IPS-20b (cell line): ENCODE results near the gene OPCML.

Experiments used
- H3K27ac ChIP-seq: one replicate; pipeline ENCODE4 v1.5.1; 2013; ENCODE audit warnings: low read length
- H3K27me3 ChIP-seq: 2 replicates; pipeline ENCODE4 v1.6.1; 2013; ENCODE audit warnings: mild to moderate bottlenecking, low read length, inconsistent platforms; ENCODE audit not compliant: insufficient read depth
- H3K36me3 ChIP-seq: 2 replicates; pipeline ENCODE4 v1.6.1; 2013; ENCODE audit warnings: low read depth, mild to moderate bottlenecking, inconsistent platforms, low read length, moderate library complexity; ENCODE audit not compliant: insufficient read depth
- H3K4me1 ChIP-seq: 2 replicates; pipeline ENCODE4 v1.6.1; 2013; ENCODE audit warnings: mild to moderate bottlenecking, control low read depth, inconsistent platforms, low read length, moderate library complexity; ENCODE audit not compliant: insufficient read depth
- H3K4me3 ChIP-seq: 2 replicates; pipeline ENCODE4 v1.5.1; 2013; ENCODE audit warnings: mild to moderate bottlenecking, low read length, inconsistent platforms
- H3K9ac ChIP-seq: 2 replicates; pipeline ENCODE4 v1.6.1; 2013; ENCODE audit warnings: low read depth, mild to moderate bottlenecking, inconsistent platforms, low read length, moderate library complexity
- H3K9me3 ChIP-seq: 2 replicates; pipeline ENCODE4 v1.6.1; 2013; ENCODE audit warnings: mild to moderate bottlenecking, low read depth, low read length, inconsistent platforms; ENCODE audit not compliant: insufficient read depth

OPCML gene

GRCh38 chr11:133266986-133267385 is 265.3 kb downstream of the OPCML start:
- no peak overlapping the region for H3K27ac ChIP-seq
- no peaks in the 10 kb centered on the region for H3K36me3 ChIP-seq
- H3K4me3 ChIP-seq = no peak overlapping the region
- no peaks in the 10 kb centered on the region for H3K4me1 ChIP-seq
- no peaks in the 10 kb centered on the region for H3K9me3 ChIP-seq
- H3K27me3 ChIP-seq = no peaks in the 10 kb centered on the region
- H3K9ac ChIP-seq = no peak overlapping the region

DNA sequence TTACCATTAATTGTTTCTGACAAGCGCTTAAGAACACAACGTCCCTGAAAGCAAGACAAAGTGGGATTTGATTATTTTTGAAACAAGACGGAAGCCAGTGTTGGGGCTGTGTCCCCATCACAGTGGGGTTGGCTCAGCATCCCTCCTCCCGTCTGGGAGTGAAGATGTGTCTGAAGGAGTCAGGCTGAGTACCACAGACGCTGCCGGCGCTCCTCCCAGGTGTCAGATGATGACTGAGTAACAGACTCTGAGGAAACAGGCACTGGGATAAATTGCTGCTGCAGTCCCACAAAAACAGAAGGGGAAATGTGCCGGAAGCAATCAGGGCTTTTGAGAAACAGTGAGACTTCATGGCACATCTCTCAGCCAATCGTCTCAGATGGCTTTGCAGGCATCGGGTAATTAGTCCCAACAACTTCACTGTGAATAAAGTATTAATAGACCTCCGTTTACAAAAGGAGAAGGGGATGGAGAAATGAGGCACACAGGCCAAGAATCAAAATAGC is 266.7 kb downstream of the OPCML start:
- no peaks in the 10 kb centered on the region for H3K4me1 ChIP-seq
- no peak overlapping the region for H3K27ac ChIP-seq
- H3K4me3 ChIP-seq = no peak overlapping the region
- no peaks in the 10 kb centered on the region for H3K9me3 ChIP-seq
- no peaks in the 10 kb centered on the region for H3K27me3 ChIP-seq
- no peak overlapping the region for H3K9ac ChIP-seq
- no peaks in the 10 kb centered on the region for H3K36me3 ChIP-seq

DNA sequence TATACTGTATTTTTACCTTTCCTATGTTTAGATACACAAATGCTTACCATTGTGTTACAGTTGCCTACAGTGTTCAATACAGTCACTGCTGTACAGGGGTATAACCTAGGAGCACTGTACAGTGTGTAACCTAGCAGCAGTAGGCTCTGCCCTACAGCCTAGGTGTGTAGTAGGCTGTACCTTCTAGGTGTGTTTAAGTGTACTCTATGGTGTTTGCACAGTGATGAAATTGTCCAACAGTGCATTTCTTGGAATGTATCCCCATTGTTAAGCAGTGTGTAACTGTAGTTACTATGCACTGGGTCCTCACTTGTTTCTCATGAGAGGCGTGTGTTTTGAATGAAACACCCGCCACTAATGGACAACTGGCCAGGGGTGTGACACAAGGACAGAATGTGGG is 269.0 kb downstream of the OPCML start:
- no peaks in the 10 kb centered on the region for H3K4me1 ChIP-seq
- no peaks in the 10 kb centered on the region for H3K9me3 ChIP-seq
- no peak overlapping the region for H3K27ac ChIP-seq
- no peak overlapping the region for H3K4me3 ChIP-seq
- H3K27me3 ChIP-seq = no peaks in the 10 kb centered on the region
- H3K9ac ChIP-seq = no peak overlapping the region
- no peaks in the 10 kb centered on the region for H3K36me3 ChIP-seq

DNA sequence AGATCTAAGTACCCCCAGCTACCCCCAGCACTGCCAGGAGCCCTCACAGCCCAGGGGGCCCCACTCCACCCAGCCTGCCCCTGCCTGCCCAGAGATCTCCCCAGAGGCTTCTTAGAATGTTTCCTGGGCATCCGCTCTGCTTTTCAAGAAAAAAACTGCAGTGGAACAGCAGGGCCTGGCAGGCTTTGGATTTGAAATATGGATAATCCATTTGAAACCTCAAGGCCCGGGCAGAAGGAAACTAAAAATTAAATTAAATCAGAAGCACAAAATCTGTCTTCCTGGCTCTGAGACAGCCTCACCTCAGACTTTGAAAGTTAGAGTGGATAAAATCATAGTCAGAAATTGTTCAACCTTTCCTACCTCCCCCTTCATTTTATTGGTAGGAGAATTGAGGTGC is 273.6 kb downstream of the OPCML start:
- H3K9me3 ChIP-seq = no peaks in the 10 kb centered on the region
- no peak overlapping the region for H3K27ac ChIP-seq
- H3K9ac ChIP-seq = no peak overlapping the region
- H3K36me3 ChIP-seq = no peaks in the 10 kb centered on the region
- H3K27me3 ChIP-seq = no peaks in the 10 kb centered on the region
- no peaks in the 10 kb centered on the region for H3K4me1 ChIP-seq
- H3K4me3 ChIP-seq = no peak overlapping the region

DNA sequence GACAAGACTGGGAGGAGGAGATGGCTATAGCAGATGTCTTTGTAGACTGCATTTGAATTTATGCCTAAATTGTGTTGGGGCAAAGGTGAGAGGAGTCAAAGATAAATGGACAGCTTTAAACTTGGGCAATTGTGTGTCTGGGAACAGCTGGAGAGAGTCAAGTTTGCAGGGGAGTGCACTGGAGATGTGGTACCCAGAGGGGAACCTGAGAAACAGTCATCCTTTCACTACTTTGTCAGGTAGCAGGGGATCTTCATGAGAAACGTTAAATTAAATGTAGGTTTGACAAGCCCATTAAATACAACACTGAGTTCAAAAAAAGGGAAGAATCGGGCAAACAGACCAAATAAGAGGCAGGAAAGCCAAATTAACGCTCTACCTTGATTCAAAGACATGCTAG is 277.7 kb downstream of the OPCML start:
- H3K4me1 ChIP-seq = no peaks in the 10 kb centered on the region
- no peak overlapping the region for H3K27ac ChIP-seq
- no peaks in the 10 kb centered on the region for H3K36me3 ChIP-seq
- no peaks in the 10 kb centered on the region for H3K27me3 ChIP-seq
- no peak overlapping the region for H3K9ac ChIP-seq
- no peak overlapping the region for H3K4me3 ChIP-seq
- H3K9me3 ChIP-seq = no peaks in the 10 kb centered on the region

DNA sequence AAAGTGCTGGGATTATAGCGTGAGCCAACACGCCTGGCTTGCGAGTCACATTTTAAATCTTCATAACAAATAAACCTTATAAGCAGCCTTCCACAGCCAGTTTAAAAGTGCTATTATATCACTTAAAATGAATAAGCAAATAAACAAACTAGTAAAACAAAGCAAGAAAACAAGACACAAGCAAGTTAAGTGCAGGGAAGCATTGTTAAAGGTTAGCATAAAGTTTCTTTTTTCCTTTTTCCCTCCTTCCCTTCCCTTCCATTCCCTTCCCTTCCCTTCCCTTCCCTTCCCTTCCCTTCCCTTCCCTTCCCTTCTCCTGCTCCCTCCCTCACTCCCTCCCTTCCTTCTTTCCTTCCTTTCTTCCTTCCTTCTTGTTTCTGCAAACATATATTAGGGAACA is 278.7 kb downstream of the OPCML start:
- Histone ChIP-seq H3K9ac (no peak overlapping the region), H3K9me3 (no peaks in the 10 kb centered on the region), H3K4me1 (no peaks in the 10 kb centered on the region), H3K27me3 (no peaks in the 10 kb centered on the region), H3K36me3 (no peaks in the 10 kb centered on the region), H3K4me3 (no peak overlapping the region), H3K27ac (no peak overlapping the region)

- Histone ChIP-seq H3K9me3 (no peaks in the 10 kb centered on the region), H3K36me3 (no peaks in the 10 kb centered on the region), H3K4me1 (no peaks in the 10 kb centered on the region), H3K9ac (no peak overlapping the region), H3K27me3 (no peaks in the 10 kb centered on the region), H3K27ac (no peak overlapping the region), H3K4me3 (no peak overlapping the region)
These were observed 280.5 kb downstream of the OPCML start for GRCh38 chr11:133251841-133252240.

DNA sequence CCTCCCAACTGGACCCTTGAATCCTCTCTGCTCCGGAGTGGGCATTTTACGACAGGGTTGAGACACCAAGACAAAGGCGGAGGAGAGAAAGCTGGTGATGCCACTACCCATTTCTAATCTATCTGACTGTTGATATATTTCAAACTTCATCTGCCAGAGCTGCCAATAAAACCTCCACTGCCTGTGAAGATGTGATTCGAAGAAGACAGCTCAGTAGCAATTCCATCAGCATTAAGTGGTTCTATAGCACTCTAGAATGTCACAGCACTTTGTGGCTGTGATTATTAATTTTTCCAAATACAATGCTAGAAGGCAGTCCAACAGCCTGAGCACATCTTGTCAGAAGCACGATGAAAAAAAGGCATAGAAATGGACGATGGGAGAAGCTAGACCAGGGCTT is 282.8 kb downstream of the OPCML start:
- no peaks in the 10 kb centered on the region for H3K9me3 ChIP-seq
- H3K9ac ChIP-seq = no peak overlapping the region
- H3K4me1 ChIP-seq = no peaks in the 10 kb centered on the region
- H3K4me3 ChIP-seq = no peak overlapping the region
- no peaks in the 10 kb centered on the region for H3K27me3 ChIP-seq
- H3K36me3 ChIP-seq = no peaks in the 10 kb centered on the region
- H3K27ac ChIP-seq = no peak overlapping the region

- no peaks in the 10 kb centered on the region for H3K27me3 ChIP-seq
- H3K4me1 ChIP-seq = no peaks in the 10 kb centered on the region
- H3K4me3 ChIP-seq = no peak overlapping the region
- H3K27ac ChIP-seq = no peak overlapping the region
- no peaks in the 10 kb centered on the region for H3K36me3 ChIP-seq
- H3K9me3 ChIP-seq = no peaks in the 10 kb centered on the region
- H3K9ac ChIP-seq = no peak overlapping the region
These were observed 283.2 kb downstream of the OPCML start for GRCh38 chr11:133249065-133249464.

- peaks cover 17% of the 10 kb centered on the region; the same call in 1 of the 2 replicates for H3K4me1 ChIP-seq
- H3K27ac ChIP-seq = no peak overlapping the region
- no peaks in the 10 kb centered on the region for H3K9me3 ChIP-seq
- no peak overlapping the region for H3K4me3 ChIP-seq
- no peaks in the 10 kb centered on the region for H3K36me3 ChIP-seq
- H3K27me3 ChIP-seq = no peaks in the 10 kb centered on the region
- H3K9ac ChIP-seq = no peak overlapping the region
These were observed 288.5 kb downstream of the OPCML start for GRCh38 chr11:133243832-133244231.

DNA sequence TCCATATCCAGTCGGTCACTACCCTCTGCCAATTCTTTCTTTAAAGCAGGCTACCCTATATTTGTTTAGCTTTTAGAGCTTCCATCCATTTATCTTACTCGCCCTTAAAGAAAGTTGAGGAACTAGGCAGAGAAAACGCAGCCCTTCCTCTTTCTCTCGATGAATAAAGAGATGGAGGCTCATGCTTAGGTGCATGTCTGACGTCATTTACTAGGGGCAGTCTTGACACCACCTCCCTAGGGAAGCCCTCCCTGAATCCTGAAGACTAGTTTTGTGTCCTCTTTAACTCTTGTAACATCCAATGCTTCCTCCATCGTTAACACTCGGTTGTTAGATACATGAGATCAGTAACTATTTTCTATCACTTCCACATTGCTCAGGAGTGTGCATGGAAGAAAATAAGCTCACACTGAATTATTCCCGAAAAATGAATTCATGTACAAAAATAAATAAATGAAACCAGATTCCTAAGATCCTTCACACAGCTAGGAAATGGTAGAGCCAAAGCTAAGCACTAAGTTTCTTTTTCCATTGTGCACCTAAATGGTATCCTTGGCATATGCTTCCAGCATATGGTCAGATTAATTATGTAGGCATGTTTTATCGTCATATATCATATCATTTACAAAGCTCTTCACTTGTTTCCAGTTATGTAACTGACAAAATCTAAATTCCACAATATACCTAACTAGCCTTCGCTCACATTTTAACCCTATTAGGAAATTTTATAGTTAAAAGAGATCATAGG is 291.2 kb downstream of the OPCML start:
- Histone ChIP-seq H3K36me3 (no peaks in the 10 kb centered on the region), H3K4me1 (peaks cover 17% of the 10 kb centered on the region; the same call in 1 of the 2 replicates), H3K9ac (no peak overlapping the region), H3K27me3 (no peaks in the 10 kb centered on the region), H3K9me3 (no peaks in the 10 kb centered on the region), H3K4me3 (no peak overlapping the region), H3K27ac (no peak overlapping the region)

DNA sequence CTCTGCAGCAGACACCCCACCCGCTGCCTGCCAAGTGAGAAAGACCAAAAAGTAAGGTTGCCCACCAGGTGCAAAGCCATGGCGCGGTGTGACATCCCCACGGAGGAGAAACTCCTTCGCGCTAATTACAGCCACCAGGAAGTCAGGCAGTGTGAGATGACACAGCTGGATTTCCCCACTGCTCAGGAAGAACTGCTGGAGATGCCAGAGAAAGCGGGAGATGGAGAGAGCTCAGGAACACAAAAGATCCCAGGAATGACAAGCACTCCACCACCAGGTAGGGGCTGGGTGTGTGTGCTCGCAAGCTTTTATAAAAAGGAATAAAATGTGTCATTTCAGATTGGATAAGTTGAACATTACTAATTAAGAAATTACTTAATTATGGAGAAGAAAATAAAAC is 292.7 kb downstream of the OPCML start:
- H3K4me1 ChIP-seq = peaks cover 17% of the 10 kb centered on the region; the same call in 1 of the 2 replicates

More for the DNA sequence above, 292.7 kb downstream of the OPCML start:
- Histone ChIP-seq H3K9me3 (no peaks in the 10 kb centered on the region), H3K27me3 (no peaks in the 10 kb centered on the region), H3K36me3 (no peaks in the 10 kb centered on the region), H3K4me3 (no peak overlapping the region), H3K27ac (no peak overlapping the region), H3K9ac (no peak overlapping the region)
